ENCODE measurements around the gene HLA-DQA2.

GRCh38 chr6:32785781-32786533, 44.8 kb downstream of the HLA-DQA2 start:
- TF ChIP-seq ARNTL (CRISPR knock-in tag; IDR thresholded peaks at IDR 0.05; ENCODE audit: borderline replicate concordance, low read depth) (no peak), ESRRG (CRISPR knock-in tag; IDR thresholded peaks at IDR 0.05) (no peak), CSDC2 (CRISPR knock-in tag; IDR thresholded peaks at IDR 0.05) (no peak), POU6F1 (CRISPR knock-in tag; IDR thresholded peaks at IDR 0.05; ENCODE audit: borderline replicate concordance, low read depth) (no peak), ZNF70 (CRISPR knock-in tag; IDR thresholded peaks at IDR 0.05) (no peak), RARB (CRISPR knock-in tag; IDR thresholded peaks at IDR 0.05) (no peak), ZFP30 (CRISPR knock-in tag; IDR thresholded peaks at IDR 0.05) (no peak), ISL1 (CRISPR knock-in tag; IDR thresholded peaks at IDR 0.05) (no peak), TOX (CRISPR knock-in tag; IDR thresholded peaks at IDR 0.05; ENCODE audit: borderline replicate concordance) (no peak), ZFP3 (CRISPR knock-in tag; IDR thresholded peaks at IDR 0.05) (no peak), PPARA (CRISPR knock-in tag; IDR thresholded peaks at IDR 0.05; ENCODE audit: borderline replicate concordance) (no peak)
